Measurements from ENCODE around the gene RHOU.

The RHOU gene

GRCh38 chr1:228791791-228792190 lies 56.5 kb downstream of the RHOU start:
- DNase-seq = no peak

GRCh38 chr1:228792601-228793000 lies 57.3 kb downstream of the RHOU start:
- no peak for DNase-seq

- DNase-seq = no peak
Measured at GRCh38 chr1:228793032-228793431, 57.8 kb downstream of the RHOU start.

GRCh38 chr1:228794173-228794572 lies 58.9 kb downstream of the RHOU start:
- no peak for DNase-seq

GRCh38 chr1:228794810-228795209 lies 59.5 kb downstream of the RHOU start:
- no peak for DNase-seq

- DNase-seq = no peak
Measured at GRCh38 chr1:228795596-228795995, 60.3 kb downstream of the RHOU start.
